ENCODE data around the gene NCKAP5. TPM values are rescaled to one million over a fixed set of nuclear protein-coding genes. Genes with fewer than 3 reads are reported as not detected.

The NCKAP5 gene
- total RNA-seq, 1 experiment from 2014 or later: 3.2 TPM

GRCh38 chr2:132911726-132912724 is 656.2 kb downstream of the NCKAP5 start:
- no peak overlapping the region for H2AFZ ChIP-seq (ENCODE audit: low read length)
- H3K9me2 ChIP-seq (replicated peaks; ENCODE audit: low read length): no peaks in the 10 kb centered on the region
- ATAC-seq (no peak), DNase-seq (no peak)
- H3K79me2 ChIP-seq (ENCODE audit: low read length): no peaks in the 10 kb centered on the region
- no peaks in the 10 kb centered on the region for H3K9me3 ChIP-seq (ENCODE audit: low read length)
- H3F3A ChIP-seq (ENCODE audit: low read length, unreplicated experiment): no peaks in the 10 kb centered on the region
- no TSS peak for BruUV-seq (replicated peaks)
- H4K20me1 ChIP-seq (ENCODE audit: low read length): no peaks in the 10 kb centered on the region
- H3K9ac ChIP-seq (ENCODE audit: low read length): no peak overlapping the region
- intact Hi-C loops (cut with micrococcal nuclease): no loop called here
- H3K36me3 ChIP-seq (ENCODE audit: low read depth, low read length): no peaks in the 10 kb centered on the region
- TF ChIP-seq EZH2phosphoT487 (IDR thresholded peaks at IDR 0.05; ENCODE audit: borderline replicate concordance, low read length) (no peak), EZH2 (IDR thresholded peaks at IDR 0.05; ENCODE audit: low read length, unreplicated experiment) (no peak), CTCF (conservative IDR thresholded peaks at IDR 0.05; ENCODE audit: low read depth, low read length) (no peak)
- H3K4me1 ChIP-seq (ENCODE audit: insufficient read depth, low read length): no peaks in the 10 kb centered on the region
- H3K27ac ChIP-seq (ENCODE audit: low read length): no peak overlapping the region
- no peak overlapping the region for H3K4me2 ChIP-seq (ENCODE audit: low read length)
- H3K4me3 ChIP-seq (ENCODE audit: low read length): no peak overlapping the region
- POLR2A ChIA-PET (ENCODE audit: unreplicated experiment): no interaction called here
- no peaks in the 10 kb centered on the region for H3K27me3 ChIP-seq (ENCODE audit: low read length)
- CTCF ChIA-PET: no interaction called here

GRCh38 chr2:132910432-132910831 is 657.8 kb downstream of the NCKAP5 start:
- BruUV-seq (replicated peaks): no TSS peak
- intact Hi-C loops (cut with micrococcal nuclease): no loop called here
- no peaks in the 10 kb centered on the region for H3K27me3 ChIP-seq (ENCODE audit: low read length)
- H3K27ac ChIP-seq (ENCODE audit: low read length): no peak overlapping the region
- no peaks in the 10 kb centered on the region for H3K79me2 ChIP-seq (ENCODE audit: low read length)
- TF ChIP-seq CTCF (conservative IDR thresholded peaks at IDR 0.05; ENCODE audit: low read depth, low read length) (no peak), EZH2phosphoT487 (IDR thresholded peaks at IDR 0.05; ENCODE audit: borderline replicate concordance, low read length) (no peak), EZH2 (IDR thresholded peaks at IDR 0.05; ENCODE audit: low read length, unreplicated experiment) (no peak)
- H3K9me2 ChIP-seq (replicated peaks; ENCODE audit: low read length): no peaks in the 10 kb centered on the region
- H3K36me3 ChIP-seq (ENCODE audit: low read depth, low read length): no peaks in the 10 kb centered on the region
- CTCF ChIA-PET: no interaction called here
- H3K9me3 ChIP-seq (ENCODE audit: low read length): no peaks in the 10 kb centered on the region
- ATAC-seq (no peak), DNase-seq (no peak)
- H3K4me3 ChIP-seq (ENCODE audit: low read length): no peak overlapping the region
- no peaks in the 10 kb centered on the region for H4K20me1 ChIP-seq (ENCODE audit: low read length)
- H3K9ac ChIP-seq (ENCODE audit: low read length): no peak overlapping the region
- H2AFZ ChIP-seq (ENCODE audit: low read length): no peak overlapping the region
- POLR2A ChIA-PET (ENCODE audit: unreplicated experiment): no interaction called here
- H3K4me1 ChIP-seq (ENCODE audit: insufficient read depth, low read length): no peaks in the 10 kb centered on the region
- no peak overlapping the region for H3K4me2 ChIP-seq (ENCODE audit: low read length)
- H3F3A ChIP-seq (ENCODE audit: low read length, unreplicated experiment): no peaks in the 10 kb centered on the region

- no peaks in the 10 kb centered on the region for H3F3A ChIP-seq (ENCODE audit: low read length, unreplicated experiment)
- no peak overlapping the region for H3K4me2 ChIP-seq (ENCODE audit: low read length)
- H3K27ac ChIP-seq (ENCODE audit: low read length): no peak overlapping the region
- no peaks in the 10 kb centered on the region for H3K79me2 ChIP-seq (ENCODE audit: low read length)
- ChIA-PET POLR2A (ENCODE audit: unreplicated experiment) (no interaction called here), CTCF (no interaction called here)
- H3K9me2 ChIP-seq (replicated peaks; ENCODE audit: low read length): no peaks in the 10 kb centered on the region
- no TSS peak for BruUV-seq (replicated peaks)
- no peaks in the 10 kb centered on the region for H3K9me3 ChIP-seq (ENCODE audit: low read length)
- peak; percentile 22 for DNase-seq
- H3K4me1 ChIP-seq (ENCODE audit: insufficient read depth, low read length): no peaks in the 10 kb centered on the region
- ATAC-seq: no peak
- no peak overlapping the region for H3K9ac ChIP-seq (ENCODE audit: low read length)
- H3K4me3 ChIP-seq (ENCODE audit: low read length): no peak overlapping the region
- no peaks in the 10 kb centered on the region for H3K27me3 ChIP-seq (ENCODE audit: low read length)
- no peak overlapping the region for H2AFZ ChIP-seq (ENCODE audit: low read length)
- intact Hi-C loops (cut with micrococcal nuclease): no loop called here
- TF ChIP-seq EZH2 (IDR thresholded peaks at IDR 0.05; ENCODE audit: low read length, unreplicated experiment) (no peak), CTCF (conservative IDR thresholded peaks at IDR 0.05; ENCODE audit: low read depth, low read length) (no peak)
- no peaks in the 10 kb centered on the region for H4K20me1 ChIP-seq (ENCODE audit: low read length)
- H3K36me3 ChIP-seq (ENCODE audit: low read depth, low read length): no peaks in the 10 kb centered on the region
Measured at GRCh38 chr2:132909427-132909826, 658.8 kb downstream of the NCKAP5 start.

All from PC-3 (cell line).